ENCODE data around the gene ADAMTS16. TPM values are rescaled to one million over a fixed set of nuclear protein-coding genes. Genes with fewer than 3 reads are reported as not detected.

The ADAMTS16 gene
- total and polyA plus RNA-seq, 2 experiments from 2014 or later: 2.8 to 15.4 TPM

GRCh38 chr5:5252106-5252505 lies 112.0 kb downstream of the ADAMTS16 start (continued):
- TF ChIP-seq ZNF462 (CRISPR knock-in tag; IDR thresholded peaks at IDR 0.05): no peak

- no peaks in the 10 kb centered on the region for H3F3A ChIP-seq (replicated peaks; ENCODE audit: low read depth)
- Mint-ChIP-seq H3K9me3 (peaks cover 23% of the 10 kb centered on the region), H3K27ac (no peak overlapping the region), H3K27me3 (ENCODE audit: insufficient read depth, low read depth, poor library complexity) (peaks cover 7% of the 10 kb centered on the region), H3K4me3 (no peak overlapping the region), H3K36me3 (ENCODE audit: low read depth) (peaks cover 37% of the 10 kb centered on the region), H3K4me1 (peaks cover 23% of the 10 kb centered on the region)
- peak overlapping the region; percentile 31 for H3K4me2 ChIP-seq
- H2AFZ ChIP-seq: no peak overlapping the region
- H3K79me2 ChIP-seq (replicated peaks; ENCODE audit: insufficient read depth): no peaks in the 10 kb centered on the region
- H3K4me1 ChIP-seq (ENCODE audit: insufficient read depth): peaks cover 30% of the 10 kb centered on the region
- H3K9me2 ChIP-seq (ENCODE audit: insufficient read depth): peaks cover 3% of the 10 kb centered on the region; the same call in 1 of the 2 replicates
- no peak overlapping the region for H3K27ac ChIP-seq (ENCODE audit: low read depth)
- ATAC-seq: no peak
- H3K4me3 ChIP-seq: no peak overlapping the region
- no peaks in the 10 kb centered on the region for H3K27me3 ChIP-seq (ENCODE audit: insufficient read depth)
- H4K20me1 ChIP-seq (replicated peaks; ENCODE audit: insufficient read depth): no peaks in the 10 kb centered on the region
- no peak for DNase-seq (ENCODE audit: low spot score)
- peaks cover 22% of the 10 kb centered on the region for H3K36me3 ChIP-seq (ENCODE audit: insufficient read depth)
- TF ChIP-seq CREB1 (CRISPR knock-in tag; IDR thresholded peaks at IDR 0.05; ENCODE audit: low read depth) (no peak), JUNB (IDR thresholded peaks at IDR 0.05; ENCODE audit: unreplicated experiment) (no peak), ZNF114 (CRISPR knock-in tag; IDR thresholded peaks at IDR 0.05) (no peak), NANOG (IDR thresholded peaks at IDR 0.05; ENCODE audit: borderline replicate concordance) (no peak), ZNF331 (CRISPR knock-in tag; IDR thresholded peaks at IDR 0.05; ENCODE audit: low read depth) (no peak), EZH2 (IDR thresholded peaks at IDR 0.05; ENCODE audit: low read depth, unreplicated experiment) (no peak), POLR2AphosphoS5 (IDR thresholded peaks at IDR 0.05; ENCODE audit: low read depth) (no peak)
- TF ChIP-seq, protein P1, sequence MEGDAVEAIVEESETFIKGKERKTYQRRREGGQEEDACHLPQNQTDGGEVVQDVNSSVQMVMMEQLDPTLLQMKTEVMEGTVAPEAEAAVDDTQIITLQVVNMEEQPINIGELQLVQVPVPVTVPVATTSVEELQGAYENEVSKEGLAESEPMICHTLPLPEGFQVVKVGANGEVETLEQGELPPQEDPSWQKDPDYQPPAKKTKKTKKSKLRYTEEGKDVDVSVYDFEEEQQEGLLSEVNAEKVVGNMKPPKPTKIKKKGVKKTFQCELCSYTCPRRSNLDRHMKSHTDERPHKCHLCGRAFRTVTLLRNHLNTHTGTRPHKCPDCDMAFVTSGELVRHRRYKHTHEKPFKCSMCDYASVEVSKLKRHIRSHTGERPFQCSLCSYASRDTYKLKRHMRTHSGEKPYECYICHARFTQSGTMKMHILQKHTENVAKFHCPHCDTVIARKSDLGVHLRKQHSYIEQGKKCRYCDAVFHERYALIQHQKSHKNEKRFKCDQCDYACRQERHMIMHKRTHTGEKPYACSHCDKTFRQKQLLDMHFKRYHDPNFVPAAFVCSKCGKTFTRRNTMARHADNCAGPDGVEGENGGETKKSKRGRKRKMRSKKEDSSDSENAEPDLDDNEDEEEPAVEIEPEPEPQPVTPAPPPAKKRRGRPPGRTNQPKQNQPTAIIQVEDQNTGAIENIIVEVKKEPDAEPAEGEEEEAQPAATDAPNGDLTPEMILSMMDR (conservative IDR thresholded peaks at IDR 0.05; ENCODE audit: low read depth in 2 of 2): no peak
- TF ChIP-seq, protein P2, sequence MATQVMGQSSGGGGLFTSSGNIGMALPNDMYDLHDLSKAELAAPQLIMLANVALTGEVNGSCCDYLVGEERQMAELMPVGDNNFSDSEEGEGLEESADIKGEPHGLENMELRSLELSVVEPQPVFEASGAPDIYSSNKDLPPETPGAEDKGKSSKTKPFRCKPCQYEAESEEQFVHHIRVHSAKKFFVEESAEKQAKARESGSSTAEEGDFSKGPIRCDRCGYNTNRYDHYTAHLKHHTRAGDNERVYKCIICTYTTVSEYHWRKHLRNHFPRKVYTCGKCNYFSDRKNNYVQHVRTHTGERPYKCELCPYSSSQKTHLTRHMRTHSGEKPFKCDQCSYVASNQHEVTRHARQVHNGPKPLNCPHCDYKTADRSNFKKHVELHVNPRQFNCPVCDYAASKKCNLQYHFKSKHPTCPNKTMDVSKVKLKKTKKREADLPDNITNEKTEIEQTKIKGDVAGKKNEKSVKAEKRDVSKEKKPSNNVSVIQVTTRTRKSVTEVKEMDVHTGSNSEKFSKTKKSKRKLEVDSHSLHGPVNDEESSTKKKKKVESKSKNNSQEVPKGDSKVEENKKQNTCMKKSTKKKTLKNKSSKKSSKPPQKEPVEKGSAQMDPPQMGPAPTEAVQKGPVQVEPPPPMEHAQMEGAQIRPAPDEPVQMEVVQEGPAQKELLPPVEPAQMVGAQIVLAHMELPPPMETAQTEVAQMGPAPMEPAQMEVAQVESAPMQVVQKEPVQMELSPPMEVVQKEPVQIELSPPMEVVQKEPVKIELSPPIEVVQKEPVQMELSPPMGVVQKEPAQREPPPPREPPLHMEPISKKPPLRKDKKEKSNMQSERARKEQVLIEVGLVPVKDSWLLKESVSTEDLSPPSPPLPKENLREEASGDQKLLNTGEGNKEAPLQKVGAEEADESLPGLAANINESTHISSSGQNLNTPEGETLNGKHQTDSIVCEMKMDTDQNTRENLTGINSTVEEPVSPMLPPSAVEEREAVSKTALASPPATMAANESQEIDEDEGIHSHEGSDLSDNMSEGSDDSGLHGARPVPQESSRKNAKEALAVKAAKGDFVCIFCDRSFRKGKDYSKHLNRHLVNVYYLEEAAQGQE (IDR thresholded peaks at IDR 0.05; ENCODE audit: unreplicated experiment): no peak
Measured at GRCh38 chr5:5257353-5257752, 117.2 kb downstream of the ADAMTS16 start.
